DND-41 (cell line): ENCODE measurements around the gene NPIPA5.
"Not testable (repeated sequence)": the region's sequence is repeated elsewhere in the genome, so short reads cannot be mapped to it uniquely, and the experiment has no call there.

Source experiments
- ATAC-seq: fragments of 200-7000 bp; cut with Tn5 transposase; 3 replicates; pipeline ENCODE4 v1.9.1; 2021; ENCODE audit warnings: low read depth; ENCODE audit not compliant: insufficient read depth
- DNase-seq: peaks from one replicate; pipeline ENCODE4 v3.0.0-alpha.2; 2020
- H2AFZ ChIP-seq: 2 replicates; pipeline ENCODE4 v1.6.0; 2012; ENCODE audit warnings: low read depth, low read length
- H3K27ac ChIP-seq: 2 replicates; pipeline ENCODE4 v1.5.1; 2012; ENCODE audit warnings: low read length, inconsistent platforms
- H3K27me3 ChIP-seq: fragments of 200-600 bp; sonication (generic); 2 replicates; pipeline ENCODE4 v1.6.0; 2012; ENCODE audit warnings: low read length, mild to moderate bottlenecking, inconsistent platforms; ENCODE audit not compliant: insufficient read depth, poor library complexity
- H3K36me3 ChIP-seq: 2 replicates; pipeline ENCODE4 v1.5.1; 2012; ENCODE audit warnings: low read length, inconsistent platforms; ENCODE audit not compliant: insufficient read depth
- H3K4me1 ChIP-seq: 2 replicates; pipeline ENCODE4 v1.5.1; 2012; ENCODE audit warnings: mild to moderate bottlenecking, low read length; ENCODE audit not compliant: insufficient read depth
- H3K4me2 ChIP-seq: 2 replicates; pipeline ENCODE4 v1.6.0; 2012; ENCODE audit warnings: mild to moderate bottlenecking, moderate library complexity, low read length, inconsistent platforms; ENCODE audit not compliant: insufficient read depth
- H3K4me3 ChIP-seq, 2 experiments: fragments of 200-600 bp in 1 of 2; shearing (Covaris generic) in 1 of 2; 2 replicates each; pipeline ENCODE4 v1.5.1; 2012 to 2016; ENCODE audit warnings: inconsistent platforms in 2 of 2, low read length in 2 of 2, mild to moderate bottlenecking in 2 of 2, low read depth in 1 of 2, moderate library complexity in 1 of 2
- H3K79me2 ChIP-seq: 2 replicates; pipeline ENCODE4 v1.6.0; 2012; ENCODE audit warnings: low read length, inconsistent platforms; ENCODE audit not compliant: insufficient read depth
- H3K9ac ChIP-seq: 2 replicates; pipeline ENCODE4 v1.6.0; 2012; ENCODE audit warnings: low read depth, mild to moderate bottlenecking, inconsistent platforms, low read length, moderate library complexity
- H3K9me3 ChIP-seq: 2 replicates; pipeline ENCODE4 v1.5.1; 2012; ENCODE audit warnings: low read length, moderate library complexity, mild to moderate bottlenecking, inconsistent platforms; ENCODE audit not compliant: insufficient read depth, severe bottlenecking
- H4K20me1 ChIP-seq: 2 replicates; pipeline ENCODE4 v1.6.0; 2012; ENCODE audit warnings: low read length; ENCODE audit not compliant: insufficient read depth
- CTCF ChIP-seq: IDR thresholded peaks from 2 replicates; pipeline ENCODE4 v1.5.1; 2012; ENCODE audit warnings: borderline replicate concordance, low read length, moderate library complexity, mild to moderate bottlenecking; ENCODE audit not compliant: poor library complexity, severe bottlenecking; ENCODE audit errors: extremely low read depth
- EZH2 ChIP-seq: IDR thresholded peaks from 3 replicates; pipeline ENCODE4 v1.6.1; 2012; ENCODE audit warnings: borderline replicate concordance, low read depth, mild to moderate bottlenecking, moderate library complexity, low read length, inconsistent platforms; ENCODE audit not compliant: severe bottlenecking

Gene NPIPA5

DNA sequence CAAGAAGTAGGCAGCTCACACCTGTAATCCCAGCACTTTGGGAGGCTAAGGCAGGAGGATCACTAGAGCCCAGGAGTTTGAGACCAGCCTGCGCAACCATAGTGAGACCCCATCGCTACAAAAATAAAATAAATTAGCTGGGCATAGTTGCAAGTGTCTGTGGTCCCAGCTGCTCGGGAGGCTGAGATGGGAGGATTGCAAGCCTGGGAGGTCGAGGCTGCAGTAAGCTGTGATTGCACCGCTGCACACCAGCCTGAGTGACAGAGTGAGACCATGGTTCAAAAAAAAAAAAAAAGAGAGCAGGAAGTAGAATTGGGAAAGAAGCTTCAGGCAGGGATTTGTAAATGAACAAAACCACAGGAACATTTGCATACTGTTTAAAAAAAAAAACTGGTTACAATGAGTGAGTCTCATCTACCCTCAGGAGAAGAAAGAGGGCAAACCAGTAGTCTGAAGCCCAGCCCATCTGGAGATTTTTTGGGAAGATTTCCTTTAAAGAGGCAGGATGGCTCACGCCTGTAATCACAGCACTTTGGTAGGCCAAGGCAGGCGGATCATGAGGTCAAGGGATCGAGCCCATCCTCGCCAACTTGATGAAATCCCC is 25.4 kb upstream of the NPIPA5 start:
- no peak for TF ChIP-seq EZH2
- TF ChIP-seq CTCF = no peak
- Histone ChIP-seq H3K9me3 (no peaks in the 10 kb centered on the region), H3K4me3 (no peak overlapping the region), H4K20me1 (no peaks in the 10 kb centered on the region), H3K4me2 (no peak overlapping the region), H3K79me2 (no peaks in the 10 kb centered on the region), H3K27ac (no peak overlapping the region), H3K27me3 (no peaks in the 10 kb centered on the region), H3K9ac (no peak overlapping the region), H3K36me3 (no peaks in the 10 kb centered on the region), H3K4me1 (no peaks in the 10 kb centered on the region), H2AFZ (no peak overlapping the region)
- ATAC-seq = no peak
- no peak for DNase-seq

DNA sequence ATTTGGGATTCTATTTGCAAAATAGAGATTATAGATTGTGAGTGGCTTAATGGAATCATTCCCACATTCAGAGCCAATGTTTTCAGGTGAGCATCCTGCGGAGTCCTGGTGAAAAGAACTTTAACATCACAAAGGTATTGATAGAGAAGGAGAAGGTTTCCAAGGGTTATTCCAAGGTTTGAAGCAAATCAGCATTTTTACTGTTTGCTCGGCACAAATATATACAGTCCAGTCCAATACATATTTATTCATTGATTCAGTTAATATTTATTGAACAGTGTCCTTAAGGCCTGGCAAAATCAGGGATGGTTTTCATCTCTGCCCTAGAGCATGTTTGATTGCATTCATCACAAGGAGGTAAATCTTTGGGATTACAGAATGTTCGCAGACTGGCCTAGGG is 23.9 kb upstream of the NPIPA5 start:
- ATAC-seq (no peak), DNase-seq (no peak)
- Histone ChIP-seq H4K20me1 (no peaks in the 10 kb centered on the region), H3K4me2 (no peak overlapping the region), H3K27ac (no peak overlapping the region), H3K4me1 (no peaks in the 10 kb centered on the region), H3K36me3 (no peaks in the 10 kb centered on the region), H3K9me3 (no peaks in the 10 kb centered on the region), H3K27me3 (no peaks in the 10 kb centered on the region), H3K79me2 (no peaks in the 10 kb centered on the region), H3K4me3 (no peak overlapping the region), H2AFZ (no peak overlapping the region), H3K9ac (no peak overlapping the region)
- TF ChIP-seq CTCF = no peak
- no peak for TF ChIP-seq EZH2

GRCh38 chr16:15400314-15400713 is 22.2 kb upstream of the NPIPA5 start:
- H3K4me3 ChIP-seq, ATAC-seq, H3K9me3 ChIP-seq, H4K20me1 ChIP-seq, H3K4me1 ChIP-seq, H3K79me2 ChIP-seq, H3K27me3 ChIP-seq, H3K4me2 ChIP-seq, H3K27ac ChIP-seq, H3K9ac ChIP-seq, H3K36me3 ChIP-seq, DNase-seq, H2AFZ ChIP-seq: not testable (repeated sequence)

- Histone ChIP-seq H2AFZ (no peak overlapping the region), H3K9ac (no peak overlapping the region), H3K4me1 (no peaks in the 10 kb centered on the region), H3K79me2 (no peaks in the 10 kb centered on the region), H3K27ac (no peak overlapping the region), H3K4me2 (no peak overlapping the region), H3K9me3 (no peaks in the 10 kb centered on the region), H4K20me1 (no peaks in the 10 kb centered on the region), H3K4me3 (no peak overlapping the region), H3K36me3 (no peaks in the 10 kb centered on the region), H3K27me3 (no peaks in the 10 kb centered on the region)
- TF ChIP-seq CTCF (no peak), EZH2 (no peak)
- no peak for ATAC-seq
- DNase-seq = no peak
Measured at GRCh38 chr16:15399317-15399716, 21.2 kb upstream of the NPIPA5 start.
